ENCODE data around the gene MRPL39. TPM values are rescaled to one million over a fixed set of nuclear protein-coding genes. Genes with fewer than 3 reads are reported as not detected.

The MRPL39 gene
- total RNA-seq: 10 to 100 TPM; 16.1 to 23.0 (median 19.9) TPM

GRCh38 chr21:25607151-25608043, at the start of gene MRPL39:
TSS of gene MRPL39 (minus strand) at chr21:25607481. CDS start at chr21:25607475, 6 bp downstream.
- H3K4me3 ChIP-seq (replicated peaks in 1 of 3): peak within 1 kb of the TSS; percentile 78 to 98 (median 88)
- peak in 1 of 2 donors; percentile 43 for TF ChIP-seq POLR2A (IDR thresholded peaks at IDR 0.05)
- TF ChIP-seq CTCF (IDR thresholded peaks at IDR 0.05): peak in 5 of 6 experiments; percentile 27 to 52 (median 33)
- WGBS, 2 donors: 1% methylated on average over 41 to 44 of the region's 71 CpGs
- no peaks in the 10 kb centered on the region for H3K9me3 ChIP-seq
- no peaks in the 10 kb centered on the region for H3K27me3 ChIP-seq
- H3K27ac ChIP-seq: peak within 1 kb of the TSS; percentile 59 to 94 (median 81)
- H3K36me3 ChIP-seq: no peaks in the 10 kb centered on the region
- H3K4me1 ChIP-seq: peaks cover 12 to 14% of the 10 kb centered on the region in 2 donors
- peak; percentile 79 to 84 for DNase-seq
- intact Hi-C loops (cut with DNase I): loop anchor here (2.0 kb wide), 1 partner anchor 101 kb away; no protein-coding TSS in a partner anchor

GRCh38 chr21:25656412-25656811, 49.1 kb upstream of the MRPL39 start:
- WGBS, 2 donors: 88 to 96% methylated on average over 2 of the region's 2 CpGs
- Histone ChIP-seq H3K27me3 (no peaks in the 10 kb centered on the region), H3K4me3 (replicated peaks in 1 of 3) (no peak overlapping the region), H3K9me3 (no peaks in the 10 kb centered on the region), H3K36me3 (no peaks in the 10 kb centered on the region), H3K27ac (no peak overlapping the region), H3K4me1 (no peaks in the 10 kb centered on the region)
- no peak for TF ChIP-seq POLR2A (IDR thresholded peaks at IDR 0.05)
- TF ChIP-seq CTCF (IDR thresholded peaks at IDR 0.05): no peak
- intact Hi-C loops (cut with DNase I): no loop called here
- DNase-seq: no peak

GRCh38 chr21:25649146-25649545, 41.9 kb upstream of the MRPL39 start:
- Histone ChIP-seq H3K36me3 (no peaks in the 10 kb centered on the region), H3K4me1 (peaks cover 0 to 2% of the 10 kb centered on the region in 2 donors), H3K27me3 (no peaks in the 10 kb centered on the region), H3K27ac (no peak overlapping the region), H3K9me3 (no peaks in the 10 kb centered on the region), H3K4me3 (replicated peaks in 1 of 3) (no peak overlapping the region)
- intact Hi-C loops (cut with DNase I): no loop called here
- 74 to 76% methylated on average over 7 of the region's 7 CpGs for WGBS, 2 donors
- no peak for TF ChIP-seq CTCF (IDR thresholded peaks at IDR 0.05)
- no peak for TF ChIP-seq POLR2A (IDR thresholded peaks at IDR 0.05)
- no peak for DNase-seq

- H3K36me3 ChIP-seq: no peaks in the 10 kb centered on the region
- 73 to 83% methylated on average over 5 of the region's 5 CpGs for WGBS, 2 donors
These were observed 40.4 kb upstream of the MRPL39 start for GRCh38 chr21:25647647-25648046.

More at GRCh38 chr21:25647647-25648046, 40.4 kb upstream of the MRPL39 start:
- intact Hi-C loops (cut with DNase I): no loop called here
- H3K27ac ChIP-seq: no peak overlapping the region
- H3K4me3 ChIP-seq (replicated peaks in 1 of 3): no peak overlapping the region
- H3K4me1 ChIP-seq: peaks cover 0 to 2% of the 10 kb centered on the region in 2 donors
- H3K27me3 ChIP-seq: no peaks in the 10 kb centered on the region
- no peaks in the 10 kb centered on the region for H3K9me3 ChIP-seq
- TF ChIP-seq CTCF (IDR thresholded peaks at IDR 0.05) (no peak), POLR2A (IDR thresholded peaks at IDR 0.05) (no peak)
- DNase-seq: no peak
